Measurements from ENCODE around the gene REC8.

DNA sequence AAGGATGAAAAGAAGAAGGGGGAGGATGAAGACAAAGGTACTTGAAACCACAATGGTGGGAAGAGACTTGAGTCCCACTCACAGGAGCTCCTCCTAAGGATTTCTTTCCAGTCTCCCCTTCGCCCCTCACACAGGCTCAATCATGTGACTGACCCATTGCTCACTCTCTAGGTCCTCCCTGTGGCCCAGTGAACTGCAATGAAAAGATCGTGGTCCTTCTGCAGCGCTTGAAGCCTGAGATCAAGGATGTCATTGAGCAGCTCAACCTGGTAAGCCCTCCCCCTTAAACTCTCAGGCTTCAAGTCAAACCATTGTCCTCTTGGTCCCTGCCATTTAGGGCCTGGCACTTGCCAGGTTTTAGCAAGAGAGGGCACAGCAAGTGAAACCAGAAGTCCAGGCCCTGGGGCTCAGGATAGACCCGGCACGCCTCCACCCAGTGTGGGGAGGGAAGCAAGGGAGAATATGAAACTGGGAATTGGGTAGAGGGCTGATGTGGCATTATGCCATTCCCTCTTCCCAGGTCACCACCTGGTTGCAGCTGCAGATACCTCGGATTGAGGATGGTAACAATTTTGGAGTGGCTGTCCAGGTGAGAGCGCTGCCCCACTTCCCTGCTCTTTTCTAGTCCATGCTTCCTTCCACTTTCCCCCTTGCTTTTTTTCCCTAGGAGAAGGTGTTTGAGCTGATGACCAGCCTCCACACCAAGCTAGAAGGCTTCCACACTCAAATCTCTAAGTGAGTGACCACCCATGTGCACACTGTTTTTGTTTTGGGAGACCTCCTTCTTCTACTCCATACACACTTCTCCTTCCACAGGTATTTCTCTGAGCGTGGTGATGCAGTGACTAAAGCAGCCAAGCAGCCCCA is 34.1 kb upstream of the REC8 start:
- TF ChIP-seq, protein P1, sequence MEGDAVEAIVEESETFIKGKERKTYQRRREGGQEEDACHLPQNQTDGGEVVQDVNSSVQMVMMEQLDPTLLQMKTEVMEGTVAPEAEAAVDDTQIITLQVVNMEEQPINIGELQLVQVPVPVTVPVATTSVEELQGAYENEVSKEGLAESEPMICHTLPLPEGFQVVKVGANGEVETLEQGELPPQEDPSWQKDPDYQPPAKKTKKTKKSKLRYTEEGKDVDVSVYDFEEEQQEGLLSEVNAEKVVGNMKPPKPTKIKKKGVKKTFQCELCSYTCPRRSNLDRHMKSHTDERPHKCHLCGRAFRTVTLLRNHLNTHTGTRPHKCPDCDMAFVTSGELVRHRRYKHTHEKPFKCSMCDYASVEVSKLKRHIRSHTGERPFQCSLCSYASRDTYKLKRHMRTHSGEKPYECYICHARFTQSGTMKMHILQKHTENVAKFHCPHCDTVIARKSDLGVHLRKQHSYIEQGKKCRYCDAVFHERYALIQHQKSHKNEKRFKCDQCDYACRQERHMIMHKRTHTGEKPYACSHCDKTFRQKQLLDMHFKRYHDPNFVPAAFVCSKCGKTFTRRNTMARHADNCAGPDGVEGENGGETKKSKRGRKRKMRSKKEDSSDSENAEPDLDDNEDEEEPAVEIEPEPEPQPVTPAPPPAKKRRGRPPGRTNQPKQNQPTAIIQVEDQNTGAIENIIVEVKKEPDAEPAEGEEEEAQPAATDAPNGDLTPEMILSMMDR (IDR thresholded peaks at IDR 0.05) = no peak
- TF ChIP-seq POLR2A (IDR thresholded peaks at IDR 0.05) = no peak

Data from heart left ventricle (tissue), 13 donors.